Raji (cell line): Measurements from ENCODE around the gene AHNAK.

Source experiments
- POLR2A ChIP-seq: IDR thresholded peaks from 2 replicates; pipeline ENCODE4 v1.6.1; 2011; ENCODE audit warnings: low read depth, low read length, control low read depth; ENCODE audit not compliant: insufficient read depth

Gene AHNAK

DNA sequence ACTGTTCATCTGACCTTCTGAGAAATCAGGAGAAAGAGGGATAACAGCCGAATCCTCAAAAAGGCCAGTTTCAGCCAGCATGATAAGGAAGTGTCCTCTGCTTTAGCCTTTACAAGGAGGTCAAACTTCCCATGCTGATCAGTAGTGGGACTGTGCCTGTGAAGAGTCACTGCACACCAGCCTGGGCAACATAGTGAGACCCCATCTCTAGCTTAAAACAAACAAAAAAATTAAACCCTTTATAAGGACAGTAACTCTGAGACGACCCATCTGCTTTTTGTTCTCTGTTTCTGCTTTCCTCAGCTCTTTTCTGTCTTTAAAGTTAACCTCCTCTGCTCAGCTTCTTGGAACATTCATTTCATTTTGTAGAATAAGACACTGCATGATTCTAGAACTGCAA, 78.0 kb downstream of the AHNAK start:
- no peak for TF ChIP-seq POLR2A

DNA sequence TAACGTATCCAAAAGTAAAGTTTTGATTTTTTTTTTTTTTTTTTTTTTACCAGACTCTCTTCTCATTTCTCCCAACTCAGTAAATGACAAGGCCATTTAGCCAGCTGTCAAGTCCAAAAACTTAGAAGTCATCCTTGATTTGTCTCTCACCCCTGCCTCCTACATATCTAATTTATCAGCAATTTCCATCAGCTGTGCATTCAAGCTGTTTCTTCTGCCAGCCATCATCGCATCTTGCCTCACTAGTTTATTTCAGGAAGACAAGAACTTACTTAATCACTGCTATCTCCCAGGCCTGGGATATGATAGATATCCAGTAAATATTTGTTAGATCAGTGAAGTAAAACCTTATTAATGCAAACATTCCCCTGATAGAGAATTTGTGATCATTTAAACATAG, 80.2 kb downstream of the AHNAK start:
- TF ChIP-seq POLR2A: no peak

DNA sequence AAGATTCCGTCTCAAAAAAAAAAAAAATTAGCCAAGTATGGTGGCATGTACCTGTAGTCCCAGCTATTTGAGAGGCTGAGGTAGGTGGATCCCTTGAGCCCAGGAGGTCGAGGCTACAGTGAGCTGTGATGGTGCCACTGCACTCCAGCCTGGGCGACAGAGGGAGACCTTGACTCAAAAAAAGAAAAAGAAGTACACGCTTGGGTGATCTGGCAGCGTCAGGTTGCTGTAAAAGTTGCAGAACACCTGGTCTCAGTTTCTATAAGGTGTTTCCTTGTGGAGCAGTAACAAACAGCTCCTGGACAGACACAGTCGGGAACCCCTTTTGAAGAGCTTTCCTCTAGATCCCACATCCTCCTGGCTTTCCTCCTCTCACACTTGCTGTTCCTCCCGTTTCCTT, 82.0 kb downstream of the AHNAK start:
- no peak for TF ChIP-seq POLR2A

DNA sequence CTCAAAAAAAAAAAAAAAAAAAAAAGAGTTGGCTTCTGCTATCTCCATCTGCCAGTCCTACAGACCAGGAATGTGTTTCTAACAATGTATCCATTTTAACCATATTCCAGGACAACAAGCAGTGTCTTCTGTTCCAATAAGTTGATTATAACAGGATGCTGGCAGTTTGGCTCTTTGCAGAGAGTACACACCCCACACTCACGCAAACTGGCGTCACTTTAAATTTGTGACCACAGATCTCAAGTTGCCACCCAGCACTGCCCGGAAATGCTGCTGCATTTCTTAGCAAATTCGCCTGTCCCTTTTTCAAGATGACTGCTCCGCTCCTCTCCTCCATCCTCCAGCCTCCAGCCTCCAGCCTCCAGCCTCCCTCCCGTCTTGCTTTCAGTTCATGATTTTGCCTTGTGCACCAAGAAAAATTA, 83.5 kb downstream of the AHNAK start:
- no peak for TF ChIP-seq POLR2A

DNA sequence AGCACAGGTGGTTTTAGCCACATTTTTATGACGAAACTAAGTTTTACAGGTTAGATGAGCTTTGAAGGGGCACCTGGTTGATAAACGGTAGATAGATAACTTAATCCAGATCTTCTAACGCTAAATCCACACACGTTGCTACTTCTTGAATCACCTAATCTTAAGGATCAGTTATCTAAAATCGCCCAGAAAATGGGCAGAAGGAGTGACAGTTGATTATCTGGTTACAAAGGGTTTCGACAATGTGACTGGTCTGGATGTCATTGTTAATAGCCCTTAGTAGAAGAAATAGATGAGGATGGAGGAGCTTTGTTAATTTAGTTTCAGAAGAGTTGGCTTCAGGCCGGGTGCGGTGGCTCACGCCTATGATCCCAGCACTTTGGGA, 84.1 kb downstream of the AHNAK start:
- TF ChIP-seq POLR2A: no peak

DNA sequence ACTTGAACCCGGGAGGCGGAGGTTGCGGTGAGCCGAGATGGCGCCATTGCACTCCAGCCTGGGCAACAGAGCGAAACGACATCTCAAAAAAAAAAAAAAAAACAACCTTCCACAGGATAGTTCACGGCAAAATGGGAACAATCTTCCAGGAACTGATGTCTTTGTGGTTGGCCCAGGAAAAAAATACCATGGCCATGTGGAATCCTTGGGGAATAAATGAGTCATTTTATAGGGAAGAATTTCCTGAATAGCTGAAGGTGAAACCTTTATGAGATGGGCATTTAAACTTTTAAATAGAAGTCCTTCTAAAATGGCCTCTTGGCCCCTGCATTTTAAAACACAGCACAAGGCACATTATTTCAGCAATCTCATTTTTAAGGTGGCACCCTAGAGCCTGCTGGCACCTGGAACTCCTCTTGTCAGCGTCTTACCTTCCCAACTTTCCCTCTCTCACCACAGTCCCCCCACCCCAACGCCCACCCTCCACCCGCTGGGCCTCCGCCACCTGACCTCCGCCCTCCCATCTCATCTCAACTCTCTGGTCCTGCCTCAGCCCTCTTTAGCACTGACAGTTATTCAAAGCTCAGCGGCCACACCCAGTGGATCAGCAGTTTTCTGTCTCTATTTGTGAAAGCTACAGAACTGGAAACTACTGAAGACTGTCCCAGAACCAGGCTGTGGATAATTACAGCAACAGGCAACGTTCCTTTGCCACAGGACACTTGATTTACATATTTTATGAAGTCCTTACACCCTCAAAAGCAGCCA, 84.7 kb downstream of the AHNAK start:
- TF ChIP-seq POLR2A: no peak

DNA sequence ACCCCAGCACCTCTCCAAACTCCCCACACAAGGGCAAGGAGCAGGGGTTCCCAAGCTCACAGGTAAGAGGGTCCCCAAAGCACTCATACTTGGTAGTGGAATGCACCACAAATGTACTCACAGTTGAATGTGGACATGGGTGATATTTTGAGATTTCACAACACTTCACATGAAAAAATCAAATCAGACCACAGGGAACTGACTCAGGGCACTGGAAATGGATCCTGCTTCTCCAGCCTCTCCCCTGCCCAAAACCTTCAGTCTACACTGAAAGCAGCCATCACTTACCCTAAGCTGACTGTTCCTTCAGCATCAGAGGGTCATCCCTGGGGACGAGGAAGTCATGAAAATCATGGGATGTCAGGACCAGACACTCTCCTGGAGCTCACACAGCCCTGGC, 87.5 kb downstream of the AHNAK start:
- TF ChIP-seq POLR2A: no peak

DNA sequence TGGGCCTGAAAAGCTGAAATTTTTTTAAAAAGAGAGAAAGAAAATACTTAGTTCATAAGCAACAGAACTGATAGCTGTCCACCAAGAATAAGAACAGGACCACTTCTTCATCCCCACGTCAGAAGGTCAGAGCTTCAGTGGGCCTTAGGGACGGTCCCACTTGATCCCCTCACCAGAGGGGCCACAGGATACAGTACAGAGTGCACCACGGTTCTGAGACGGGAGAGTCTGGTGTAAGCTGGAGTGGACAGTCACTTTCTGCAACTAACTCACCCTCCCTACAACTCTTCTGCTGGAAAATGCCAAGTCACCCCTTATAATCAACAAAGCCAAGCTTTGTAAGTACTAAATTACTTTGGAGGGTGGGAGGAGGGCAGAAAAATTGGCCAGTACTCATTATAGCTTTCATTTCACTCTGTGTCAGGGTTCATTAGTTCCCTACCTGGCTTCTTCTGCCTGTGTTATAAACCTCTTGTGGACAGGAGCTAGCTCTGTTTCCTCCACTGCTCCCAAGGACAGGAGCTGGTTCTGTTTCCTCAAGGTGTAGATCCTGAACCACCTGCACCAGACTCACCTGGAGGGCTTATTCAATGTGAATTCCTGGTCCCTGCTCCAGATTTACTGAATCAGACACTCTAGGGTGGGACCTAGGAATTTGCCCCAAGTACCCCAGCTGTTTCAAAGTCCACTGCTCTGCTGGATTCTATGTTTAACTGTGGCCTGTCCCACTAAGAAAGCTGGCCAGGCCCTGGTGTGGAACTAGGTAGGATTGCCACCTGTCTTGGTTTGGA, 88.2 kb downstream of the AHNAK start:
- no peak for TF ChIP-seq POLR2A

DNA sequence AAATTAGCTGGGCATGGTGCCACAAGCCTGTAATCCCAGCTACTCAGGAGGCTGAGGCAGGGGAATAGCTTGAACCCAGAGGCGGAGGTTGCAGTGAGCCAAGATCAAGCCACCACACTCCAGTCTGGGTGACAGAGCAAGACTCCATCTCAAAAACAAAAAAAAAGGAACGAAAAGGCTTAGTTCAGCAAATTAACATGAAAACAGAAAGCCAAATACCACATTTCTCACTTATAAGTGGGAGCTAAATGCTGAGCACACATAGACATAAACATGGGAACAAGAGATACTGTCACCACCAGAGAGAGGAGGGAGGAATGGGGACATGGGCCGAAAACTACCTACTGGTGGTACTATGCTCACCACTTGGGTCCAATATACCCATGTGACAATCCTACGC, 89.1 kb downstream of the AHNAK start:
- TF ChIP-seq POLR2A: no peak

DNA sequence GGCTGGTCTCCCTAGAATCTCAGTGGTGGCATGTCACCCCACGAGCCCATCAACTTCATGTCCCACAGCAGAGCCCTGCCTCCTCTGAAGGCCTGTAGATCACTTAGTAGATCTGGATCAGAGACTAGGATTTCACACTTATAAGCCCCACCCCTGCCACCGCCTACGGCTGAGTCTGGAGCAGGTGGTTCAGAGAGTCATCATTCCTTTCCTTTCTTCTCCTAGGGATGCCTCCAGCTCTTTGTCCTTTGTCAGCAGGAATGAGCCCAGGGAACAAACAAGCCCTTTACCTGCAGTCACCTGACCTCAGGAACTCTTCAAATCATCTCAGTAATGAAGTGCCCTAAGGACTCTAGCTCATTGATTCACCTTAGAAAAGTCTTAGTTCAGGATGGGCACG, 90.0 kb downstream of the AHNAK start:
- no peak for TF ChIP-seq POLR2A

DNA sequence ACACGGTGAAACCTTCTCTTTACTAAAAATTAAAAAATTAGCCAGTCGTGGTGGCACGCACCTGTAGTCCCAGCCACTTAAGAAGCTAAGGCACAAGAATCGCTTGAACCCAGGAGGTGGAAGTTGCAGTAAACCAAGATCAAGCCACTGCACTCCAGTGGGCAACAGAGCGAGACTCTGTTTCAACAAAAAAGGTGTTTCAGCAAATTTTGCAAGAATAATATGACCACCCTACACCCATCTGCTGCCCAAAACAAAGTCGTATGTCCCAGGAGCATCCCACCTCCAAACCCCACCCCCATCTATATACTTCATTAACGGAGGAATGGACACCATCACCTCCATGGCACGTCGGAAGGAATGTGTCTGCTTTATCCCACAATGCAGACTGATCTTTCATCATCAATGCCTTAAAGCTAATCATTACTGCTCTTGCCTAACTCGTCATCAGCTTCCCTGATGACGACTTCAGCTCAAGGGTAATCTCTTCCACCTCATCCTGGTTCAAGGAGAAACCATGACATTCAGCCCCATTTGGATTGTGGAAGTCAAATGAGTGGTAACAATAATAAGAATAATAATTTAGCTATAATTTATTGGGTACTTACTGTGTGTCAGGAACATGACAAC, 93.7 kb downstream of the AHNAK start:
- TF ChIP-seq POLR2A: no peak

DNA sequence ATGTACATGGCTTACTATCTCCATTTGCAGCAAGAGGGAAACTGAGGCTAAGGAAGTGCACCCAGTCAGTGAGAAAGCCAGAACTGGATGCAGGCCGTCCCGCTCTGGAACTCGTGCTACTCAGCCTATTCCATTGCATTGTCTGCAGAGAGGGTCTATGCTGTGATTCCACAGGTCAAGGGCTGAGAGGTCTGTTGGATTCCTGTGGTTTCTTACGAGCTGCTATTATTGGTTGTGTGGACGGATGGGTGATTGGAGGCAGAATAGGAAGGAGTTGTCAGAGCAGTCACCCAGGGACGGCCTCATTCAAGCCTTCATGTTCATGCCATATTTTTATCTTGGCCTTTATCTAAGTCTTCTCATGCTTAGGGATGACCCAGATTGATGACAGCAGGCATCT, 94.3 kb downstream of the AHNAK start:
- TF ChIP-seq POLR2A: no peak

DNA sequence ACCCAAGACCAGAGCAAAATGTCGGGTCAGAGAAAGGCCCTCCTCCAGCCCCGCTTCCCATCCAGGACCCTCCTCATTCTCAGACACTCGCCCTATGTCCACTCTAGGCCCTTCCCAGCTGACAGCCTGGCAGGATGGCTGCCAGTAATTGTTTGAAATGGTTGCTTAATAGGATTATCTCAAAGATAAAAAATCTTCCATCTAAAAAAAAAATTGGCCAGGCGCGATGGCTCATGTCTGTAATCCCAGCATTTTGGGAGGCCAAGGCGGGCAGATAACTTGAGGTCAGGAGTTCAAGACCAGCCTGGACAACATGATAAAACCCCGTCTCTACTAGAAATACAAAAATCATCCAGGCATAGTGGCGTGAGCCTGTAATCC, 95.4 kb downstream of the AHNAK start:
- TF ChIP-seq POLR2A: no peak

DNA sequence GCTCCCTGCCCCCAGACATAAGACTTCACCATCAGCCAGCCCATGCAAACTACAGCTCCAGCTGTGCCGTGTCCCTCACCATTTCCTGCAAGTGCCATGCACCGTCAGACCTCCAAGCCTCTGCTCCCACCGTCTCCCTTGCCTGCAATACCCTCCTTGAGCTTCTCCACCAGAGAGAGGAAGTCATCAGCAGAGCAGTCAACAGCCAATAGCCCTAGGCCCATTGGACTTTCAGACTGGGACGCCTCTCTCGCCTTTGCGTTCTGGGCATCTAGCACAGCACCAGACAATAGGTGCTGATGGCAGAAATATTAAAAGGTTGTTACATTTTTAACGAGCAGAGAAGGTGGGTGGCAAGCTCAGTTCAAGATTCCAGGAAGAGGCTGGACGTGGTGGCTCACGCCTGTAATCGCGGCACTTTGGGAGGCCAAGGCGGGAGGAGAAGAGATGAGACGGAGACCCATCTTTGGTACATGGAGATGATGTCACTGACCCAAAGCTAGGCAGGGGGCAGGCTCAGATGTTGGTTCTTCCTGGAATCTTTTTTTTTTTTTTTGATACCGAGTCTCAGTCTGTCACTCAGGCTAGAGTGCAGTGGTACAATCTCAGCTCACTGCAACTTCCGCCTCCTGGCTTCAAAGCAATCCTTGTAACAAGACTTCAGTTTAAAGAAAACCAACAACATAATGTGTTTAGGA, 95.9 kb downstream of the AHNAK start:
- TF ChIP-seq POLR2A: no peak

DNA sequence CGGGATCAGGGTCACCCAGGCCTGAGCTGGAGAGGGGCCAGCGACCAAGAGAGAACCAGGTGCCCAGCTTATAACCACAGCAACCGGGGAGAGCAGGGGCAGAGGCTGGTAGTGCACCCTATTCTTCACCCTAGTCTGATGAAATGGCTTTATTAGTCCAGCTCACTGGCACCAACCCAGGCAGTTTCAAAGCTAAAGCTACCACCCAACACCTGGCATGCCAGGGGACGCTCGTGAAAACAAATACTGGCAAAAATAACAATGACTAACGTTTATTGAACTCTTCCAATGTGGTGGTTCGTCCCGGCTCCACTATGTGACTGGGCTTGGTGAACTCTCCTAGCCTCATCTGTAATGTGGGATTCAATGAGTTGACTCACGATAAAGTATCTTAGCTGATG, 97.2 kb downstream of the AHNAK start:
- no peak for TF ChIP-seq POLR2A
